Posterior cingulate gyrus (tissue), 11 donors: ENCODE measurements around the gene SDC4.

ENCODE experiments used
- DNase-seq, 10 donors: peaks; one replicate each; pipeline versions ENCODE4 v3.0.0 to v3.0.0-alpha.2; 2020 to 2021; ENCODE audit warnings: mixed read lengths in 3 of 10
- intact Hi-C: fragments of 100-400 bp; cut with DNase I; formaldehyde crosslinking; loops from one replicate; pipeline ENCODE4 v1.15.1; 2023

Gene SDC4, protein sequence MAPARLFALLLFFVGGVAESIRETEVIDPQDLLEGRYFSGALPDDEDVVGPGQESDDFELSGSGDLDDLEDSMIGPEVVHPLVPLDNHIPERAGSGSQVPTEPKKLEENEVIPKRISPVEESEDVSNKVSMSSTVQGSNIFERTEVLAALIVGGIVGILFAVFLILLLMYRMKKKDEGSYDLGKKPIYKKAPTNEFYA

DNA sequence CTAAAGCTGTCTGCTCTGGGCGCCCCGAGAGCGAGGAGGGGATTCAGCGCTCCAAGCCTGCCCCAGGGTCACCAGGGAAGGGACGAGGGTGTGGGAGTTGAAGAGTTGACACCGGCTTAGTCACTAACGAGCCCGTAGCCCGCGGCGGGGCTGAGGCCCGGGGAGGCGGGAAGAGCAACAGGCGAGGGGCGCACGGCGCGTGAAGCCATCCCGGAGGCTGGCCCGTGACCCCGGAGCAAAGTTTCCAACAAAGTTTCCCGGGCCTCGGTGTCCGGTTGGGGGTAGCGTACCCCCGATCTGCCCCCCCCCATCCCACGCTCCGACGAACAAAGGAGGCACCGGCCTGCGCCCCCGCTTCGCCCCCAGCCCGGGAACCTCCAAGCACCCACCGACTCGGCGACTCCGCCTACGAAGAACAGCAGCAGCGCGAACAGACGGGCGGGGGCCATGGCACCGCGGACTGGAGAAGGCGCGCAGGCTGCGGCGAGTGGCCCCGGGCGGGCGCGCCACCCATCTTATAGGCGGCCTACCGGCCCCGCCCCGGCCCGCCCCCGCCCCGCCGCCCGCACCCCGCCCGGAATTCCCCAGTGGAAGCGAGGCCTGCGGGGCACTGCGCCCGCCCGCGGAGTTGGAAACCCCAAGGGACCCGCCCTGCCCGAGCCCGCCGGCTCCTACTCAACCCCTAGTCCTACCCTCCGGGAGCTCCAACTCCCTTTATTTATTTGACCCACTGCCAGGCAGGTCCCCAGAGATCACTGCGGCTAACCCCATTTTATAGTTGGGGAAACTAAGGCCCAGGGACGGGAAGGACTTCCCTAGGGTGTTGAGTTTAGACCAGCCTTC, at the start of gene SDC4:
Gene SDC4 (minus strand): TSS at position 489 of the 843 bp plus-strand sequence. CDS start 40 bp downstream, at position 449.
- DNase-seq: peak in 3 of 10 donors; percentile 34 to 88 (median 65)
- intact Hi-C loops: no loop called here

DNA sequence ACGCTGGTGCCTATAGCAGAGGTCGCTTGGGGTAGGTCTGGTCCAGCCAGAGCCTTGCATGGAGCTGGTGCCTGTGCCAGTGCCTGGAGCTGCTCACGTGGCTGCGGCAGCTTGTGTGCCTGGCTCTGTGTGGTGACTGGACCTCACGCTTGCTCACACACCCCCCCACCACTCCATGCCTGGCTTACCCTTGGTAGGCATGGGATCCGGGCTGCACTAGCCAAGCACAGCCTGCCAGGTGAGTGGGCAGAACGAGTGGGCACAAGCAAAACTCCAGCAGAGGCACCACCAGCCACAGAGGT, 46.8 kb upstream of the SDC4 start:
- DNase-seq: peak in 1 of 10 donors; percentile 73
- intact Hi-C loops: no loop called here

DNA sequence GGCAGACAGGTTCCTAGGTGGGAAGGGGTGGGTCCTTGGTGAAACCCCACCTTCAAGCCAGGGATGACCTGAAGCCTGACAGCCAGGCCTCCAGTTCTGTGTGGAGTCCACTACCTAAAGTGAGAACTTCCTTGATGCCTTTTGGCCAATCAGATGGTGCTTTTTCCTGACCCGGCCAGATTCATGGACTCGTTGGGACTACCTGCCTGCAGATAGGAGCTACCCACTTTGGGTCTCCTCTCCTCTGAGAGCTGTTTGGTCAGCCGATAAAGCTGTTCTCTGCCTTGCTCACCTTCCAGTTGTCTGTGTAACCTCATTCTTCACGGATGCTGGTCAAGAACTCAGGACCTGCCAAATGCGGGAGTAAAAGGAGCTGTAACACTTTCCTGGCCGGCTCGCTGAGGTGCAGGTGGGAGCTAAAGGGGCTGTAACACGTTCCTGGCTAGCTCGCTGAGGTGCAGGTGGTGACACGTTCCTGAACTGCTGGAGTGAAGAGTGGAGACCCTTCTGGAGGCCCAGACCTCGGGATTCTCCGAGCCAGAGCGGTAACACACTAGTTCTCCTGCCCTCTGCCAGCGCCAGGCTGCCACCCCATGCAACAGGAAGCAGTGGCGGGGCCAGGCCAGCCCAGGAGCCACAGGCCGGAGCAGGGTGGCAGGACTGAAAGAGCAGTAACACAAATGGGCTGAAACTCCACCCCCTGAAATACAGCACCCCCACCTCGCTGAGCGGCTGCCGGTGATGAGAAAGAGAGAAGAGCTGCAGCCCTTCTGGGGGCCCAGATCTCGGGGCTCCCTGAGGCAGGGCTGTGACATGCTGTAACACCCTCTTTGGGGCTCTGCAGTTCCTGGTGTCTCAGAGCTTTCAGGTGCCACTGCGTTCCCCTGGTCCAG, 46.2 kb upstream of the SDC4 start:
- intact Hi-C loops: no loop called here
- peak in 1 of 10 donors; percentile 67 for DNase-seq

GRCh38 chr20:45392733-45393132, 44.5 kb upstream of the SDC4 start:
- intact Hi-C loops: no loop called here
- peak in 1 of 10 donors; percentile 45 for DNase-seq

DNA sequence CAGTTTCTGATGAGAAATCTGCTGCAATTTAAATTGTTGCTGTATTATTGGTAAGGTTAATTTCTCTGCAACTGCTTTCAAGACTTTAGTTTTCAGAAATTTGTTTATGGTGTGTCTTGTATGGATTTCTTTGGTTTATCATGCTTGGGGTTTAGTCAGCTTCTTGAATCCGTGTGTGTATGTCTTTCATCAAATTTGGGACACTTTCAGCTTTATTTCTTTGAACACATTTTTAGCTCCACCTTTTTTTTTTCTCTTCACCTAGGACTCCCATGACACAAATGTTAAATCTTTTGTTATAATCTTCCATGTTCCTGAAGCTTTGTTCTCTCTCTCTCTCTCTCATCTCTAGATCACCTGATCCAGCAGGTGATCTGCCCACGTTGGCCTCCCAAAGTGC, 43.3 kb upstream of the SDC4 start:
- no peak for DNase-seq
- intact Hi-C loops: no loop called here

- intact Hi-C loops: no loop called here
Observed at GRCh38 chr20:45390931-45391330, 42.7 kb upstream of the SDC4 start.

GRCh38 chr20:45387274-45387673, 39.0 kb upstream of the SDC4 start:
- DNase-seq: no peak
- intact Hi-C loops: no loop called here

More at GRCh38 chr20:45390931-45391330, 42.7 kb upstream of the SDC4 start:
- no peak for DNase-seq

- intact Hi-C loops: no loop called here
- DNase-seq: peak in 6 of 10 donors; percentile 41 to 95 (median 62)
Observed at GRCh38 chr20:45378191-45378590, 30.0 kb upstream of the SDC4 start, which contains the start of gene TP53TG5. Gene TP53TG5, minus strand, starts transcription at chr20:45378325. Its CDS starts 89 bp downstream, at chr20:45378236.

- intact Hi-C loops: no loop called here
- no peak for DNase-seq
Observed at GRCh38 chr20:45377269-45377668, 29.0 kb upstream of the SDC4 start.

DNA sequence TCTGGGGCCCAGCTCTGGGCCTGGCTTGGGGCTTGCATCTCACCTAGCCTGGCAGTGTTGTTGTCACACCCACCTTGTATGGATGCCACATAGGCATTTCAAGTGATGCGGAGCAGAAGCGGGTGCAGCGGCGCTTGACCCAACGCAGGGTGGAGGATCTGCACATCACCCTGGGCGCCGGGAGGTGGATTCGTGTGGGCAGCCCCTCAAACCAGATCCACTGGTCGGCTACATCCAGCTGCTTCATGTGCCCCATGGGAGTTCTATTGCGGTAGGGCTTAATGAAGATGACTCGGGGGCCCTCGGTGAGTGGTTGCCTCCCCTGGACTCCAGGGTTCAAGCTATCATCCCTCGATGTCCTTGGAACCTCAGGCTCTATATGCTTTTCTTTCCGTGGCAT, 26.7 kb upstream of the SDC4 start:
- no peak for DNase-seq
- intact Hi-C loops: loop anchor here (2.0 to 5.0 kb wide), 2 partner anchors 32 to 62 kb away; partner anchors contain the start of gene DBNDD2

GRCh38 chr20:45374101-45374467, 25.9 kb upstream of the SDC4 start:
- intact Hi-C loops: loop anchor here (2.0 to 5.0 kb wide), 2 partner anchors 33 to 63 kb away; partner anchors contain the start of gene DBNDD2

DNA sequence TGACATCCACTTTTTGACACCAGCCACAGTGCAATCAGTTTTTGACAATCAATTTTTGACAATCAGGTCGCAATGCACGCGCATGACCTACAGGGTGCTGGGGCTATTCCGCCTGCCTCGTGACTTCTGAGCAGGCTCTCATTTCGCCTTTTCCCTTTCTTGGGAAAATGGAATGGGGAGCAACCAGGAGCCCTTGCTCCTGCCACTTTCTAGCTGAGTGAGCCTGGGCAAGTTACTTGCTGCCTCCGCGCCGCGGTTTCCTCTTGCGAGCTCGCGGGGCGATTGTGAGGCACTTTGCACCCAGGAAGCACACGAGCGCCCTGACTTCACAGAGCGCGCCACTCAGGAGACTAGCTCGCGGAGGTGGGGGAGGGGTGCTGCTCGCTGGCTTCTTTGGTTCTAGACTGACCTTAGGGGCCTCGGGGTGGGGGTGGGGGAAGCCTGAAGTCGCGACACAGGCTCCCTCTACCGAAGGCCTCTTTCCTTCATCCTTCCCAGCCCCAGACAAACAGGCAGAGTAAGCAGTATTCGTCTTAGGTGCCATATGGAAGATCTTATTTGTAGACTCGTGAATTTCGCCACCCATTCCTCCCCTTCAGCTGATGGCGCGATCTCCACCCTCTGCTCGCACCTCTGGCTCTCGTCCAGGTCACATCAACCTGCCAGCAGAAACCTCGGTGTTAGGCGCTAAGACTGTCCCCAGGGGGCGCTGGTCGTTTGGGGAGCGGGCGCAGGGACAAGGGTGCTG, 25.3 kb upstream of the SDC4 start:
- intact Hi-C loops: loop anchor here (2.0 to 5.0 kb wide), 3 partner anchors 34 to 63 kb away; partner anchors contain the start of gene DBNDD2
- DNase-seq: peak; percentile 79 to 98 (median 90)

More at GRCh38 chr20:45374101-45374467, 25.9 kb upstream of the SDC4 start:
- DNase-seq: no peak

- intact Hi-C loops: loop anchor here (2.0 to 5.0 kb wide), 2 partner anchors 35 to 50 kb away; partner anchors contain the start of gene DBNDD2
- peak; percentile 52 to 96 (median 66) for DNase-seq
Observed at GRCh38 chr20:45372646-45373352, 24.6 kb upstream of the SDC4 start.

DNA sequence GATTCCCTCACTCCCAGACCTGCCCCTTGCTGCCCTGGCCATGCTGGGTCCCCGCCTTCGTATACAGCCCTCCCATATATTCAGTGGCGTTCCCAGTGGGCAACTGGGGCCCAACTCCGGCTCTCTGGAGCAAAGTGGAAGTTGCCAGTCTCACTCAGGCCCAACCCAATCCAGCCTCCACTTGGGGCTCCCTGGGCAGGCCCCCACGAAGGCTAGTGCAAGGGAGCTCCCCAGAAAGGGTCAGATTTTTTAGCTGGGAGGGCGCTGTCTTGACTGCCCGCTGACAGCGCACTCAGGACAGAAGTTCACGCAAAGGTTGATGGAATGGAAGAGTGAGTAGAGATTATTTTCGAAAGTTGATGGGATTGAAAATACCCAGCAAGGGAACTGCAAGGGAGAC, 24.0 kb upstream of the SDC4 start:
- intact Hi-C loops: loop anchor here (2.0 to 5.0 kb wide), 2 partner anchors 35 to 49 kb away; partner anchors contain the start of gene DBNDD2
- no peak for DNase-seq

GRCh38 chr20:45370571-45371160, 22.4 kb upstream of the SDC4 start:
- DNase-seq: no peak
- intact Hi-C loops: loop anchor here (5.0 kb wide), 1 partner anchor 37 kb away; the partner anchor contains the start of gene DBNDD2

DNA sequence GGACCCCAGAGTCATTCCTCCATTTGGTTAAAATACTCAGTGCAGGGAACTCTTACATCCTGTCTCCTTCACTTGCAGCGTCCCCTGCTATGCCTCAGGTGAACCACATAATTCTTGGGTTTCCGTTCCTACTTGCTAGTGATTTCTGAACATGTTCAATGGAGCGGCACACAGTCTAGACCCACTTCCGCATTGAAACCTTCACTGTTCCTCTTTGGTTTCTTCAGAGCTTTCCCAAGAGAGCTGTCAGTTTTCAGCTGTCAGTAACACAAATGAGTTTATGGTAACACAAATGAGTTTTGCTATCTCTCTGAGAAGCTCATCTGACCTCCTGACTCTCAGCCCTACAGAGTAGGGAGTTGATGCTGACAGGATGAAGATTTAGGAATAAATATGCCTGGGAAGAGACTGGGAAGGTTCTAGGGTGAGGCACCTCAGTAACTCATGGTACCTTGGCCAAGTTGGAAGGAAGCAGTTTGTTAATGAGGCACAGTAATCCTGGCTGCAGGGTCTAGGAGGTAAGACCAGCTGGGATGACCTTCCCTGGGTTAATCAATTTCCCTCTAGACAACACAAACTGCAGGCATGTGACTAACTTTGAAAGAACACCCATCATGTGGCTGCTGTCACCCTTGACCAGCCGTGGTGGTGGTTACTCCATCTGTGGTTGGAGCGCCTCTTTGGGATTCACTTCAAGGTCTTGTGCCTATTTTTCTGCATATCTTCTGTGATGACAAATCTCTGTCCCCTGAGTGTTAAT, 20.2 kb upstream of the SDC4 start:
- intact Hi-C loops: no loop called here
- DNase-seq: no peak

GRCh38 chr20:45367126-45367525, 18.9 kb upstream of the SDC4 start:
- intact Hi-C loops: no loop called here
- DNase-seq: no peak

GRCh38 chr20:45366631-45367030, 18.4 kb upstream of the SDC4 start:
- intact Hi-C loops: no loop called here
- DNase-seq: no peak
